GM18499 (cell line): ENCODE measurements around the gene SLC7A7.
"Not testable (repeated sequence)": the region's sequence is repeated elsewhere in the genome, so short reads cannot be mapped to it uniquely, and the experiment has no call there.

Source experiments
- ATAC-seq: cut with Tn5 transposase; IDR thresholded peaks from one replicate; pipeline ENCODE4 v1.9.1; 2021; ENCODE audit warnings: moderate number of reproducible peaks; ENCODE audit not compliant: insufficient read depth, unreplicated experiment

SLC7A7 gene

GRCh38 chr14:22814941-22815713, at the start of gene SLC7A7:
SLC7A7 (minus strand) TSS chr14:22815435; CDS start chr14:22813398, 2,037 bp downstream.
- ATAC-seq: no peak

DNA sequence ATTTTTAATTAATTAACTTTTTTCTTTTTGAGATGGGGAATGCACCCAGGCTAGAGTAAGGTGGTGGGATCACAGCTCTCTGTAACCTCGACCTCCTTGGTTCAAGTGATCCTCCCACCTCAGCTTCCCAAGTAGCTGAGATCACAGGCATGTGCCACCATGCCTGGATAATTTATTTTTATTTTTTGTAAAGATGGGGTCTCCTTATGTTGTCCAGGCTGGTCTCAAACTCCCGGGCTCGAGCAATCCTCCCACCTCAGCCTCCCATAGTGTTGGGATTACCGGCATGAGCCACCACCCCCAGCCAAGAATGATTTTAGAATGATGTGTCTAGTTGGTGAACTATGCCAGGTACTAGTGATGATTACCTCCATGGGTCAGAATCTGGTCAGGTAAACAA, 49.7 kb upstream of the SLC7A7 start:
- ATAC-seq: no peak

DNA sequence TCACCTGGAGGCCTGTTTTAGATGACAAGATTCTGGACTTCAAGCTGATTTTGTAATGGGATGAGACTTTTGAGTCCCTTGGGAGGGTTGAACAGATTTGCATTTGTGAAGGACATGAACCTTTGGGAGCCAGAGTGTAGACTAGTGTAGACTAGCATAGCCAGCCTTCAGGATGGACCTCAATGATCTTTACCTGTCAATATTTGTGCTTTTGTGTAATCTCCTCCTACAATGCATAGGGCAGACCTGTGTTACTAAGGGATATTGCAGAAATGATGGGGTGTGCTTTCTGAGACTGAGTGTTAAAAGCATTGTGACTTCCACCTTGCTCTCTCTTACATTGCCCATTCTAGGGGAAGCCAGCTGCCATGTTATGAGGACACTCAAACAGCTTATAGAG, 46.4 kb upstream of the SLC7A7 start:
- ATAC-seq: no peak

- not testable (repeated sequence) for ATAC-seq
These were observed 45.1 kb upstream of the SLC7A7 start for GRCh38 chr14:22860377-22860776.

DNA sequence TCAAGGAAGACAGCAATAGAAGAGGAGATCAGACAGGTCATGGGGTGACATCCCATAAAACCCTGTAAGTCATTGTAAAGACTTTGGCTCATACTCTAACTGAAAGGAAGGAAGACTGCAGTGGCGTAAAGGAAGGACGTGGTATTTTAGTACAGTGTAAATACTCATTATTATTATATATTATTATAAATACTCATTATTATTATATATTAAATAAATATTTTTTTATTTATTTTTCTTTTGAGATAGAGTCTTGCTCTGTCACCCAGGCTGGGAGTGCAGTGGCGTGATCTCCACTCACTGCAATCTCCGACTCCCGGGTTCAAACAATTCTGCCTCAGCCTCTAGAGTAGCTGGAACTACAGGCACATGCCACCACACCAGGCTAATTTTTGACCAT, 41.2 kb upstream of the SLC7A7 start:
- ATAC-seq: no peak

GRCh38 chr14:22854963-22855724, 39.9 kb upstream of the SLC7A7 start:
- ATAC-seq: no peak

DNA sequence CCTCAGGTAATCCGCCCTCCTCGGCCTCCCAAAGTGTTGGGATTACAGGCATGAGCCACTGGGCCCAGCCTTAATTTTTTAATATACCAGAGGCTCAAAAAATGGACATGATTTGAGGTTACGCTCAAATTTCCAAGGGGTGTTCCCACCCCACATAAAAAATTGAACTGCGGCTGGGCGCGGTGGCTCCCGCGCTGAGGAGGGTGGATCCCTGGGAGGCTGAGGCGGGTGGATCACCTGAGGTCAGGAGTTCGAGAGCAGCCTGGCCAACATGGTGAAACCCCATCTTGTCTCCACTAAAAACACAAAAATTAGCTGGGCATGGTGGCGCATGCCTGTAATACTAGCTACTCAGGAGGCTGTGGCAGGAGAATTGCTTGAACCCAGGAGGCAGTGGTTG, 39.1 kb upstream of the SLC7A7 start:
- ATAC-seq: not testable (repeated sequence)

- peak; percentile 55 for ATAC-seq
These were observed 37.9 kb upstream of the SLC7A7 start for GRCh38 chr14:22852940-22853767.

DNA sequence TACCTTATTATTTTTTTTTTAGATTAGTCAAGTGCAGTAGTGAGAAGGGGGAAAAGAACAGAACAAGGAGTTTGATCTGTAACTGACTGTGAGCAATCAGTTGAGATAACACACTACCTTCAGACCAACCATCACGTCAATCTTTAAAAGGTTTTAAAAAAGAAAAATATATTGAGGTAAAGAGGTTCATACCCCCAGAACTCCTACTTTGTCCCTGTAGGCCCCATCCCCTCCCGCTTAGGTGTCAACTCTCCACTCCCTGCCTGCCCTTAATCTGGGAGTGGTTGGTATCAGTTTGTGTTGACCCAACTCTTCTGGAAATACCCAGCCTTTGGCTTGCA, 37.3 kb upstream of the SLC7A7 start:
- ATAC-seq: no peak

DNA sequence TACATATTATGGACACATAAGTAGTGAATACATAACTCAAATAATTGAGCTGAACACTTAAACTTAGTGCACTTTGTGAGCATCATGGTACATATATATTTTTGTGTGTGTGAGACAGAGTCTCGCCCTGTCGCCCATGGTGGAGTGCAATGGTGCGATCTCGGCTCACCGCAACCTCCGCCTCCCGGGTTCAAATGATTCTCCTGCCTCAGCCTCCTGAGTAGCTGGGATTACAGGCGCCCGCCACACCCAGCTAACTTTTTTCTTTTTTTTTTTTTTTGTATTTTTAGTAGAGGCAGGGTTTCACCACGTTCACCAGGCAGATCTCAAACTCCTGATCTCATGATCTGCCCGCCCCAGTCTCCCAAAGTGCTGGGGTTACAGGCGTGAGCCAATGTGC, 36.9 kb upstream of the SLC7A7 start:
- not testable (repeated sequence) for ATAC-seq

DNA sequence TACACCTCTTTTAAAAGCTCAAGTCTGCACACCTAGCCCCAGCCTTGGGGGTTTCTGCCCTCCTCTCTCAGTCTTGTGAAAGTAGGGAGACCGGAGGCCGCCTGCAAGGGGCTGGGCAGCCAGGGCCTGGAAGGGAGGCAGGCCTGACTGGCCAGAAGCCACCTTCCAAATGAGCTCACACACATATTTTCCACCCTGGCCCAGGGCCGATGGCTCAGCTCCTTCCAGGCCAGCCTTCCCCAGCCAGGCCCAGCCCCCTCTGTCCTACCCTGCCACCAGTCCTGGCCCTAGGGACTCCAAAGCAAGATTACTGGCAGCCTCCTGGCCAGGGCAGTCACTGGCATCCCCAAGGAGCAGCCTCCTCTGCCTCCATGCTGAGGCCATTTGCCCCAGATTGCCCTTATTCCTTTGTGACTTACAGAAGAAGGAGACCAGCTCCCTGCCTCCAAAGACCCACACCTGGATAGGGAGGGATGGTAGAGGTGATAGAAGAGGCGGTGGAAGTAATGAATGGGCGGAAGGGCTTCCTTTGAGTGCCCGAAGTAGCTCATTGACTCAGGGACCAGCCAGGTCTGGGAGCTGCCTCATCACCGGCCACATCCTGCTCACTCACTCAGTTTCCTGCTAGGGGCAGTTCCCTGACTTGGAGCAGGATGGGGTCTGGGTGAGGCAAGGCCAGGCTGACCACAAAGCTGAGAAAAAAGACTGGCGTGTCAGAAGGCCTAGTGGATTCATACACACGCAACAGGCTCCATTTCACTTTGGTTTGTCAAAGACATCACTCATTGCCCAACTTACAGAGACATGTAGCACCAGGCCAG, 35.9 kb upstream of the SLC7A7 start:
- no peak for ATAC-seq

GRCh38 chr14:22849212-22849819, 34.1 kb upstream of the SLC7A7 start:
- no peak for ATAC-seq

DNA sequence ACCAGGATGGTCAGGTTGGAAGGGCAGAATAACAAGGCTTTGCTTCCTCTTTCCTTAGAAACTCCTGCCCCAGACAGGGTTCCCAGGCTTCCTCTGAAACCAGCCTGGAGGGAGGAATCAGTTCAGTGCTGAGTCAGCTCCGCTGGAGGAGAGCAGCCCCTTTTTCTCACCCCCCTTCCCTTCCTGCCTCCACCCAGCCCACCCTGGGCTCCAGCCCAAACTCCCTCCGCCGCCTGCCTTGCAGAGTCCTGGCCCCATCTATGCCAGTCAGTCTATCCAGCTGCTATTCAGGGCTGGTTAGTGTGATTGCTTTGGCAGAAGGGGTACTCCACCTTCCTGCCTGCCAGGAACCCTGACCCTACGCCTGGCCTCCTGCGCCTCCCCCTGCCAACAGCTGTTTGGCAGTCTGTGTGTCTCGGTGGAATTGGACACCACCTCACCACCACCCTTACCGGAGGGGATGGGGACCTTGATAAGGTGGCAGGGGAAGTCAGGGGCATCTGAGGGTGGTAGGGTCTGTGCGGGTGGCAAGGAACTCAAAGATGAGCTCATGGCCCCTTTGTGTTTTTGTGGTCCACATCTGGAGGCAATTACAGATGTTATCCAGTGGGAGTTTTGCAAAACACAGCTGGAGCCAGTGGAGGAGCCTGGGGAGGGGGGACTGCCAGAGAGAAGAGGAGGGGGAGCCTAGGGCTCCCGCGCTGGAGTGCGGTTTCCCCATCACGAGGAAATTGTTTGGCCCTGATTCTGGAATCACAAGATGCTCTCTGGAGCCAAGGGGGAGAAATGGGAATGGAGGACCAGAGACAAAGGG, 33.3 kb upstream of the SLC7A7 start:
- ATAC-seq: no peak

DNA sequence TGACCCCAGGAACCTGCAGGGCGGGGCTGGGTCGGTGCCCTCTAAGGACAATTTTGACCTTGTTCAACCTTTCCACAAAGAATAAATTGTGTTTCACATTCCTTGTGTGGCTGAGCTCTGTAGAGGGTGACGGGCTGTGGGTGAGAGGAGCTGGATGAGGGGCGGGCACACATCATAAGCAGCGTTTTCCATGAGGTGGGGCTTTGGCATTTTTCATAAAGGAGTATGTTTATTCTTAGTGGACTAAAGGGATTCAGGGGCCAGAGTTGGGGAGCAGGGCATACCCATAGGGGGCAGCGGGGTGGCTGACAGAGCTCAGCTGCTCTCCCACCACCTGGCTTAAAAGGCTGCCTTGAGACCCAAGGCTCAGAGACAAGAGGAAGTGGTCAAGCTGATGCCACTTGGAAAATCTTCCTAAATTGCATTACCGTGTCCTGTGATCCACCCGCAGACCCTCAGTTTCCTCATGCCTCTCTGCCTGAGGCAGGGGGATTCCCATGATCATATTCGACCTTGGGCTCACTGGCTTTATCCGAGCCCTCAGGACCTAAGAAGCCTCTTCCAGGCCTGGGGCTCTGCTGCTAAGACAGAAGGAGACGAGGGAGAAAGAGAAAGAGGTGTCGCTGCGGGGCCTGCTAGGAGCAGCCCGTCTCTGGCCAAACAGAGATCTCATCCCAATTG, 32.6 kb upstream of the SLC7A7 start:
- ATAC-seq: no peak

DNA sequence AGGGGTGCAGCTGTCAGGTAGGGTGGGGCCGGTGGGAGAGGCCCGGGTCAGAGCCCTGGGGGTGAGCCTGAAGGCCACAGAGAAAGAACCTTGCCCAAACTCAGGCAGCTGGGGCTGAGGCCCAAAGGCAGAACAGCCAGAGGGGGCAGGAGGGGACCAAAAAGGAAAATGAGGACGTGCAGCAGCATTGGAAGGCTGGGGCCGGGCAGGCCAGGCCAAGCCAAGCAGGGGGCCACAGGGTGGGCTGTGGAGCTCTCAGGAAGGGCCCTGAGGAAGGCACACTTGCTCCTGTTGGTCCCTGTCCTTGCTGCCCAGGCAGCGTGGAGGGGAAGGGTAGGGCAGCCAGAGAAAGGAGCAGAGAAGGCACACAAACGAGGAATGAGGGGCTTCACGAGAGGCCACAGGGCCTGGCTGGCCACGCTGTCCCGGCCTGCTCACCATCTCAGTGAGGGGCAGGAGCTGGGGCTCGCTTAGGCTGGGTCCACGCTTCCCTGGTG, 31.6 kb upstream of the SLC7A7 start:
- ATAC-seq: no peak

- no peak for ATAC-seq
These were observed 30.8 kb upstream of the SLC7A7 start for GRCh38 chr14:22845821-22846625.

DNA sequence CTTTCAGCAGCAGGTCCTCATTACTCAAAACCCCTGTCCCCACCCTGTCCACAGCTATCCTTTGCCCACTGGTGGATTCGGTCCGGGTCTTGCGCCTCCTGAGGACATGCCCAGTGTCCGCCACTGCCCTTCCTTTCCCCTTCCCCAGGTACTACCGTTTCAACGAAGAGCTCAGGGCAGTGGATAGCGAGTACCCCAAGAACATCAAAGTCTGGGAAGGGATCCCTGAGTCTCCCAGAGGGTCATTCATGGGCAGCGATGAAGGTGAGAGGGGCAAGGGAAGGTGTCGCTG, 29.8 kb upstream of the SLC7A7 start:
- ATAC-seq: no peak
